Kidney (tissue), 14 donors: Measurements from ENCODE around the gene TTC7B. TPM values are rescaled to one million over a fixed set of nuclear protein-coding genes. Genes with fewer than 3 reads are reported as not detected.
A peak's percentile ranks its signal among the peaks of the same experiment; 100 is the strongest.

Experiments used
- DNase-seq, 5 donors: peaks; one replicate each; pipeline ENCODE4 v3.0.0-alpha.2; 2013 to 2020
- FAIRE-seq: peaks from 2 replicates; lab custom pipeline; 2012; peaks lifted over from hg19 to GRCh38; lab: Jason Lieb, UNC
- H3K27ac ChIP-seq, 2 donors: one replicate each; pipeline ENCODE4 v1.7.0; 2013; ENCODE audit warnings: low read depth in 2 of 2, low read length in 2 of 2, inconsistent platforms in 1 of 2
- H3K27me3 ChIP-seq: one replicate; pipeline ENCODE4 v1.7.1; 2013; ENCODE audit warnings: low read length, inconsistent platforms; ENCODE audit not compliant: control insufficient read depth, insufficient read depth
- H3K36me3 ChIP-seq, 3 donors: one replicate each; pipeline versions ENCODE4 v1.7.0 to v1.7.1; 2013; ENCODE audit warnings: low read length in 3 of 3, control low read depth in 1 of 3, inconsistent platforms in 1 of 3; ENCODE audit not compliant: insufficient read depth in 3 of 3, control insufficient read depth in 2 of 3
- H3K4me1 ChIP-seq, 3 donors: one replicate each; pipeline versions ENCODE4 v1.7.0 to v1.7.1; 2013; ENCODE audit warnings: low read length in 3 of 3, inconsistent platforms in 1 of 3, low read depth in 1 of 3; ENCODE audit not compliant: control insufficient read depth in 2 of 3, insufficient read depth in 2 of 3
- H3K4me3 ChIP-seq, 3 donors: one replicate each; pipeline versions ENCODE4 v1.7.0 to v1.8.1; 2013; ENCODE audit warnings: low read length in 3 of 3, control low read depth in 1 of 3, inconsistent platforms in 1 of 3
- H3K9ac ChIP-seq, 3 donors: one replicate each; pipeline versions ENCODE4 v1.7.0 to v1.7.1; 2013; ENCODE audit warnings: low read length in 3 of 3, control low read depth in 1 of 3, inconsistent platforms in 1 of 3
- H3K9me3 ChIP-seq, 3 donors: one replicate each; pipeline versions ENCODE4 v1.7.0 to v1.7.1; 2013; ENCODE audit warnings: low read length in 3 of 3, control low read depth in 1 of 3, inconsistent platforms in 1 of 3; ENCODE audit not compliant: control insufficient read depth in 2 of 3, insufficient read depth in 1 of 3
- CTCF ChIP-seq: IDR thresholded peaks from 3 replicates; pipeline ENCODE4 v1.5.1; 2012; ENCODE audit warnings: mild to moderate bottlenecking, moderate library complexity, borderline replicate concordance; ENCODE audit not compliant: insufficient read depth; ENCODE audit errors: extremely low read depth
- intact Hi-C: fragments of 100-400 bp; cut with DNase I; formaldehyde crosslinking; loops from one replicate; pipeline ENCODE4 v1.11.1; 2022
- polyA plus RNA-seq: library from polyadenylated mRNA; stranded (reverse); fragments of 350-450 nt; fragmentation: Illumina TruSeq; extraction: RNeasy Lipid Tissue Mini Kit (QIAGEN cat#74804); gene quantifications from one replicate; pipeline ENCODE4 v1.2.3, GENCODE V29; 2014; ENCODE audit warnings: low read depth, low replicate concordance; ENCODE audit not compliant: insufficient read depth
- total RNA-seq: library from RNA; stranded (reverse); fragmentation: NEBNext Ultra II Directional; extraction: Animal tissue kit (Norgen Biotek cat#: 25700); gene quantifications from one replicate; pipeline ENCODE4 v1.2.1, GENCODE V29; 2021
- donor health status: control.
- donor health status: control.
- donor health status: control.
- donor health status: control.
- donor health status: control.
- donor health status: DM: yes; HTN: yes; CAD: no.
- donor health status: Normal renal cell carcinoma (clear cell type).

Gene TTC7B
- total and polyA plus RNA-seq, 2 donors from 2014 or later = 23.4 to 48.3 TPM

- peaks cover 0 to 7% (median 6%) of the 10 kb centered on the region in 3 donors for H3K36me3 ChIP-seq
- peaks cover 0 to 6% (median 5%) of the 10 kb centered on the region in 3 donors for H3K4me1 ChIP-seq
- intact Hi-C loops = no loop called here
- no peak for DNase-seq
- H3K27ac ChIP-seq = no peak overlapping the region
- TF ChIP-seq CTCF = no peak
- no peaks in the 10 kb centered on the region for H3K27me3 ChIP-seq
- no peaks in the 10 kb centered on the region for H3K9me3 ChIP-seq
- no peak for FAIRE-seq
- H3K9ac ChIP-seq = no peak overlapping the region
- H3K4me3 ChIP-seq = no peak overlapping the region
These were observed 171.3 kb downstream of the TTC7B start for GRCh38 chr14:90644882-90645281.

- intact Hi-C loops = no loop called here
- no peak for DNase-seq
- no peak for FAIRE-seq
- H3K4me3 ChIP-seq = no peak overlapping the region
- no peaks in the 10 kb centered on the region for H3K9me3 ChIP-seq
- H3K9ac ChIP-seq = no peak overlapping the region
- H3K4me1 ChIP-seq = peaks cover 0 to 6% (median 5%) of the 10 kb centered on the region in 3 donors
- H3K27me3 ChIP-seq = no peaks in the 10 kb centered on the region
- peaks cover 0 to 7% (median 6%) of the 10 kb centered on the region in 3 donors for H3K36me3 ChIP-seq
- H3K27ac ChIP-seq = no peak overlapping the region
- TF ChIP-seq CTCF = no peak
These were observed 172.1 kb downstream of the TTC7B start for GRCh38 chr14:90643982-90644670.

GRCh38 chr14:90642244-90642717 is 173.9 kb downstream of the TTC7B start:
- Histone ChIP-seq H3K4me1 (peaks cover 0 to 6% (median 5%) of the 10 kb centered on the region in 3 donors), H3K4me3 (no peak overlapping the region), H3K27me3 (no peaks in the 10 kb centered on the region), H3K36me3 (peaks cover 0 to 7% (median 6%) of the 10 kb centered on the region in 3 donors), H3K9ac (no peak overlapping the region), H3K9me3 (no peaks in the 10 kb centered on the region), H3K27ac (no peak overlapping the region)
- TF ChIP-seq CTCF = no peak
- FAIRE-seq (no peak), DNase-seq (peak in 3 of 5 donors; percentile 31 to 82 (median 52))
- intact Hi-C loops = no loop called here
